Osteocyte (in vitro differentiated cells): Measurements from ENCODE around the gene FBF1. TPM values are rescaled to one million over a fixed set of nuclear protein-coding genes. Genes with fewer than 3 reads are reported as not detected.
A peak's percentile ranks its signal among the peaks of the same experiment; 100 is the strongest.

Source experiments
- DNase-seq: peaks from one replicate; pipeline ENCODE4 v3.0.0; 2021; ENCODE audit warnings: mixed read lengths; ENCODE audit not compliant: unreplicated experiment; ENCODE audit errors: extremely low spot score
- H3K27ac Mint-ChIP-seq: one replicate; pipeline ENCODE4 v1.8.0; 2021; ENCODE audit warnings: mild to moderate bottlenecking, mixed read lengths; ENCODE audit not compliant: unreplicated experiment
- H3K27me3 Mint-ChIP-seq: one replicate; pipeline ENCODE4 v1.8.0; 2021; ENCODE audit warnings: mixed read lengths; ENCODE audit not compliant: unreplicated experiment
- H3K36me3 Mint-ChIP-seq: one replicate; pipeline ENCODE4 v1.8.0; 2021; ENCODE audit warnings: mixed read lengths; ENCODE audit not compliant: unreplicated experiment
- H3K4me1 Mint-ChIP-seq: one replicate; pipeline ENCODE4 v1.8.0; 2021; ENCODE audit warnings: mixed read lengths; ENCODE audit not compliant: unreplicated experiment
- H3K4me3 Mint-ChIP-seq: one replicate; pipeline ENCODE4 v1.8.0; 2021; ENCODE audit warnings: mild to moderate bottlenecking, moderate library complexity, mixed read lengths; ENCODE audit not compliant: unreplicated experiment
- H3K9me3 Mint-ChIP-seq: one replicate; pipeline ENCODE4 v1.8.0; 2021; ENCODE audit warnings: mixed read lengths; ENCODE audit not compliant: unreplicated experiment
- CTCF ChIP-seq: fragments of 200-600 bp; sonication (generic); IDR thresholded peaks from 2 replicates; pipeline ENCODE4 v1.5.0; 2021; ENCODE audit warnings: antibody characterized with exemption, mild to moderate bottlenecking, moderate library complexity
- total RNA-seq: library from RNA; stranded (reverse); gene quantifications from 2 replicates; pipeline ENCODE4 v1.2.1, GENCODE V29; 2021

FBF1 gene
- total RNA-seq, 1 donor from 2014 or later: 14.8 TPM

- no peak overlapping the region for H3K4me3 Mint-ChIP-seq
These were observed 2.6 kb upstream of the FBF1 start for GRCh38 chr17:75943491-75943890.

GRCh38 chr17:75942473-75942872 lies 1.6 kb upstream of the FBF1 start:
- no peak for DNase-seq
- peaks cover 14% of the 10 kb centered on the region for H3K36me3 Mint-ChIP-seq
- peaks cover 14% of the 10 kb centered on the region for H3K4me1 Mint-ChIP-seq
- H3K27ac Mint-ChIP-seq: no peak overlapping the region
- no peaks in the 10 kb centered on the region for H3K27me3 Mint-ChIP-seq
- no peak overlapping the region for H3K4me3 Mint-ChIP-seq
- TF ChIP-seq CTCF: no peak
- no peaks in the 10 kb centered on the region for H3K9me3 Mint-ChIP-seq

More at GRCh38 chr17:75943491-75943890, 2.6 kb upstream of the FBF1 start:
- Mint-ChIP-seq H3K27ac (no peak overlapping the region), H3K36me3 (peaks cover 19% of the 10 kb centered on the region), H3K9me3 (no peaks in the 10 kb centered on the region), H3K27me3 (no peaks in the 10 kb centered on the region), H3K4me1 (peaks cover 14% of the 10 kb centered on the region)
- no peak for DNase-seq
- no peak for TF ChIP-seq CTCF

GRCh38 chr17:75941442-75941819 lies 589 bp upstream of the FBF1 start:
- Mint-ChIP-seq H3K4me3 (peak overlapping the region; percentile 90), H3K9me3 (no peaks in the 10 kb centered on the region), H3K27me3 (no peaks in the 10 kb centered on the region), H3K4me1 (peaks cover 14% of the 10 kb centered on the region), H3K27ac (peak overlapping the region; percentile 83), H3K36me3 (peaks cover 10% of the 10 kb centered on the region)
- DNase-seq: no peak
- TF ChIP-seq CTCF: no peak

GRCh38 chr17:75937652-75938051 lies 3.2 kb downstream of the FBF1 start:
- no peak for DNase-seq
- Mint-ChIP-seq H3K36me3 (no peaks in the 10 kb centered on the region), H3K4me1 (peaks cover 14% of the 10 kb centered on the region), H3K27ac (no peak overlapping the region), H3K9me3 (no peaks in the 10 kb centered on the region), H3K4me3 (no peak overlapping the region), H3K27me3 (no peaks in the 10 kb centered on the region)
- TF ChIP-seq CTCF: no peak

GRCh38 chr17:75933808-75934207 lies 7.0 kb downstream of the FBF1 start:
- H3K9me3 Mint-ChIP-seq: no peaks in the 10 kb centered on the region
- no peaks in the 10 kb centered on the region for H3K27me3 Mint-ChIP-seq
- no peaks in the 10 kb centered on the region for H3K4me1 Mint-ChIP-seq
- no peak overlapping the region for H3K27ac Mint-ChIP-seq
- no peak overlapping the region for H3K4me3 Mint-ChIP-seq
- DNase-seq: no peak
- H3K36me3 Mint-ChIP-seq: no peaks in the 10 kb centered on the region
- no peak for TF ChIP-seq CTCF
